Activated T-helper 2 cell treated with anti-CD3 and anti-CD28 coated beads, Interferon-gamma antibody, Interleukin-2, Interleukin-4, amounts not matched to agents 10 μg/mL and 5 μg/mL and 100 μg/mL, durations not matched to agents 14 hours and 24 hours and 36 hours (primary cell): ENCODE measurements around the gene STH. TPM values are rescaled to one million over a fixed set of nuclear protein-coding genes. Genes with fewer than 3 reads are reported as not detected.
"Not testable (repeated sequence)": the region's sequence is repeated elsewhere in the genome, so short reads cannot be mapped to it uniquely, and the experiment has no call there.

ENCODE experiments used
- DNase-seq: peaks from one replicate; pipeline ENCODE4 v3.0.0; 2021; ENCODE audit warnings: low spot score
- H3K27ac Mint-ChIP-seq: one replicate; pipeline ENCODE4 v1.8.0; 2021; ENCODE audit warnings: mixed read lengths
- H3K27me3 Mint-ChIP-seq: one replicate; pipeline ENCODE4 v1.8.0; 2021; ENCODE audit warnings: low read depth, mixed read lengths
- H3K36me3 Mint-ChIP-seq: one replicate; pipeline ENCODE4 v1.8.0; 2021; ENCODE audit warnings: low read depth, mixed read lengths
- H3K4me1 Mint-ChIP-seq: one replicate; pipeline ENCODE4 v1.8.0; 2021; ENCODE audit warnings: low read depth, mixed read lengths
- H3K4me3 Mint-ChIP-seq: one replicate; pipeline ENCODE4 v1.8.0; 2021; ENCODE audit warnings: low read depth, mild to moderate bottlenecking, moderate library complexity, mixed read lengths
- H3K9me3 Mint-ChIP-seq: one replicate; pipeline ENCODE4 v1.8.0; 2021; ENCODE audit warnings: mixed read lengths
- intact Hi-C: fragments of 100-400 bp; cut with micrococcal nuclease; formaldehyde crosslinking; loops from one replicate; pipeline ENCODE4 v1.15.1; 2023
- total RNA-seq: library from RNA; stranded (reverse); gene quantifications from 2 replicates; pipeline ENCODE4 v1.2.3, GENCODE V29; 2022

Gene STH
- total RNA-seq, result not detected in 2 replicates

- DNase-seq, result no peak
- Mint-ChIP-seq H3K27me3 (no peaks in the 10 kb centered on the region), H3K4me1 (no peaks in the 10 kb centered on the region), H3K27ac (no peak within 1 kb of the TSS), H3K4me3 (no peak within 1 kb of the TSS), H3K36me3 (no peaks in the 10 kb centered on the region), H3K9me3 (no peaks in the 10 kb centered on the region)
- intact Hi-C loops, result no loop called here
These were observed at the start of gene STH for GRCh38 chr17:45998987-45999899. STH (plus strand) TSS chr17:45999250; CDS start chr17:45999280, 30 bp downstream.

GRCh38 chr17:45949755-45950320 is 49.2 kb upstream of the STH start:
- intact Hi-C loops, result loop anchor here (5.0 kb wide), 2 partner anchors 43 to 98 kb away; no protein-coding TSS in a partner anchor

GRCh38 chr17:45950888-45951287 is 48.2 kb upstream of the STH start:
- intact Hi-C loops, result no loop called here
- no peaks in the 10 kb centered on the region for H3K9me3 Mint-ChIP-seq
- H3K27me3 Mint-ChIP-seq, result peaks cover 32% of the 10 kb centered on the region
- no peak overlapping the region for H3K27ac Mint-ChIP-seq
- H3K36me3 Mint-ChIP-seq, result no peaks in the 10 kb centered on the region
- peaks cover 3% of the 10 kb centered on the region for H3K4me1 Mint-ChIP-seq
- no peak for DNase-seq
- no peak overlapping the region for H3K4me3 Mint-ChIP-seq

More at GRCh38 chr17:45949755-45950320, 49.2 kb upstream of the STH start:
- DNase-seq, result no peak
- peaks cover 3% of the 10 kb centered on the region for H3K4me1 Mint-ChIP-seq
- H3K27me3 Mint-ChIP-seq, result peaks cover 34% of the 10 kb centered on the region
- H3K27ac Mint-ChIP-seq, result no peak overlapping the region
- no peak overlapping the region for H3K4me3 Mint-ChIP-seq
- no peaks in the 10 kb centered on the region for H3K36me3 Mint-ChIP-seq
- H3K9me3 Mint-ChIP-seq, result no peaks in the 10 kb centered on the region

GRCh38 chr17:45951403-45951802 is 47.6 kb upstream of the STH start:
- peaks cover 32% of the 10 kb centered on the region for H3K27me3 Mint-ChIP-seq

GRCh38 chr17:45951941-45952340 is 47.1 kb upstream of the STH start:
- Mint-ChIP-seq H3K9me3 (no peaks in the 10 kb centered on the region), H3K27ac (no peak overlapping the region), H3K4me1 (peaks cover 3% of the 10 kb centered on the region), H3K36me3 (no peaks in the 10 kb centered on the region), H3K27me3 (peaks cover 30% of the 10 kb centered on the region), H3K4me3 (no peak overlapping the region)
- intact Hi-C loops, result no loop called here
- no peak for DNase-seq

More at GRCh38 chr17:45951403-45951802, 47.6 kb upstream of the STH start:
- Mint-ChIP-seq H3K27ac (no peak overlapping the region), H3K4me1 (peaks cover 3% of the 10 kb centered on the region), H3K9me3 (no peaks in the 10 kb centered on the region), H3K36me3 (no peaks in the 10 kb centered on the region), H3K4me3 (no peak overlapping the region)
- intact Hi-C loops, result no loop called here
- DNase-seq, result no peak

- Mint-ChIP-seq H3K27me3 (peaks cover 28% of the 10 kb centered on the region), H3K36me3 (no peaks in the 10 kb centered on the region), H3K9me3 (no peaks in the 10 kb centered on the region), H3K27ac (no peak overlapping the region), H3K4me1 (peaks cover 3% of the 10 kb centered on the region), H3K4me3 (no peak overlapping the region)
- no peak for DNase-seq
- intact Hi-C loops, result no loop called here
These were observed 46.2 kb upstream of the STH start for GRCh38 chr17:45952814-45953320.

- H3K27me3 Mint-ChIP-seq, result peaks cover 30% of the 10 kb centered on the region
- intact Hi-C loops, result no loop called here
- no peaks in the 10 kb centered on the region for H3K9me3 Mint-ChIP-seq
- no peak overlapping the region for H3K4me3 Mint-ChIP-seq
- H3K27ac Mint-ChIP-seq, result no peak overlapping the region
- no peak for DNase-seq
- peaks cover 3% of the 10 kb centered on the region for H3K4me1 Mint-ChIP-seq
- no peaks in the 10 kb centered on the region for H3K36me3 Mint-ChIP-seq
These were observed 45.5 kb upstream of the STH start for GRCh38 chr17:45953561-45953960.

- no peak for DNase-seq
- Mint-ChIP-seq H3K4me3 (no peak overlapping the region), H3K36me3 (no peaks in the 10 kb centered on the region), H3K9me3 (no peaks in the 10 kb centered on the region), H3K27me3 (peaks cover 24% of the 10 kb centered on the region), H3K4me1 (no peaks in the 10 kb centered on the region), H3K27ac (no peak overlapping the region)
- intact Hi-C loops, result no loop called here
These were observed 44.1 kb upstream of the STH start for GRCh38 chr17:45954914-45955313.

- Mint-ChIP-seq H3K4me3 (no peak overlapping the region), H3K36me3 (no peaks in the 10 kb centered on the region), H3K27me3 (peaks cover 22% of the 10 kb centered on the region), H3K27ac (no peak overlapping the region), H3K4me1 (no peaks in the 10 kb centered on the region), H3K9me3 (no peaks in the 10 kb centered on the region)
- intact Hi-C loops, result no loop called here
- no peak for DNase-seq
These were observed 43.7 kb upstream of the STH start for GRCh38 chr17:45955326-45955725.

GRCh38 chr17:45956090-45956489 is 43.0 kb upstream of the STH start:
- Mint-ChIP-seq H3K36me3 (no peaks in the 10 kb centered on the region), H3K4me3 (no peak overlapping the region), H3K27ac (no peak overlapping the region), H3K9me3 (no peaks in the 10 kb centered on the region), H3K4me1 (no peaks in the 10 kb centered on the region), H3K27me3 (peaks cover 17% of the 10 kb centered on the region)
- intact Hi-C loops, result no loop called here
- DNase-seq, result no peak

GRCh38 chr17:45956746-45957145 is 42.3 kb upstream of the STH start:
- H3K27me3 Mint-ChIP-seq, result peaks cover 12% of the 10 kb centered on the region
- H3K27ac Mint-ChIP-seq, H3K36me3 Mint-ChIP-seq, DNase-seq, intact Hi-C loops, H3K4me1 Mint-ChIP-seq, H3K9me3 Mint-ChIP-seq, H3K4me3 Mint-ChIP-seq: not testable (repeated sequence)

GRCh38 chr17:45958307-45958706 is 40.7 kb upstream of the STH start:
- Mint-ChIP-seq H3K36me3 (no peaks in the 10 kb centered on the region), H3K4me1 (no peaks in the 10 kb centered on the region), H3K27ac (no peak overlapping the region), H3K4me3 (no peak overlapping the region), H3K9me3 (no peaks in the 10 kb centered on the region), H3K27me3 (peaks cover 8% of the 10 kb centered on the region)
- intact Hi-C loops, result no loop called here
- DNase-seq, result no peak
